GM13977 (cell line): ENCODE measurements around the gene ZNF428.

Experiments used
- DNase-seq: peaks from one replicate; pipeline ENCODE4 v3.0.0; 2012; ENCODE audit warnings: low spot score
- in situ Hi-C: fragments of 300-500 bp; cut with MboI; formaldehyde crosslinking; loops from one replicate; pipeline ENCODE4 v1.12.0; 2022; ENCODE audit warnings: low sequenced_read_pairs, low pct_unique_long_range_greater_than_20kb, mixed read lengths, inconsistent platforms; ENCODE audit not compliant: unreplicated experiment
- TF ChIP-seq, protein P1 (sequence below): IDR thresholded peaks from 2 replicates; pipeline ENCODE4 v1.5.1; 2012; ENCODE audit warnings: mild to moderate bottlenecking, control low read depth; ENCODE audit not compliant: insufficient read depth; ENCODE audit errors: extremely low read depth, missing control alignments

Gene ZNF428

DNA sequence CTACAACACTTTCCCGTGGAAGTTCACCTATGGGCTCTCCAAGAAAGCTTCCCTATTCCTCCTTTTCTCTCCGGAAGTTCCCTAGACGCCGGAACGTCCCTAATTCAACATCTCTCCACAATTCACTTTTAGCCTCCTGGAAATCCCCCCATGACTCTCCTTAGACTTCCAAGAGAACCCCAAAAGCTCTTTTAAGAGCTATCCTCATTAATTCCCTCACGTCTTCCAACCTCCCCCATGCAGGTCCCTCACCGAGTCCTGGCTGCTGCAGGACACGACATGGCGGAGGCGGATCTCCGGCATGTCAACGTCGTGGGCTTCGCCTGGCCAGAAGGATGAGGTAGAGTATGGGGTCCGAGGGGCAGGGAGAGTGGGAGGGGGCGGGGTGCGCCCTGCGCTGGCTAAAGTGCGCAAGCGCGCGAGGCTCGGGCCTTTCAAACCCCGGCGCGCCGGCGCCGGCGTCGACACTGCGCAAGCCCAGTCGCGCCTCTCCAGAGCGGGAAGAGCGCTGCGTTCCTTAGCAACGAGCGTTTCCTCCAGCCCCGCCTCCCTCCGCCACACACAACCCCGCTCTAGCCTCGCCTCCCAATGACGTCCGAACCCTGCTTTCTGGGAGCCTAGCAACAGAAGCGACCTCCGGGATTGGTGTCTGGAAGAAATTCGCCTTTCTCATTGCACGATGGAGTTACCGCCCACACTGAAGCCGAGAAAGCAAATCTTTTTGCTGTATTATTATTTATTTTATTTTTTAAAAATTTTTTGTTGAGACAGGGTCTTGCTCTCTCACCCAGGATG is 44.1 kb downstream of the ZNF428 start, which contains the start of the genes PINLYP and XRCC1:
TSS of gene PINLYP (plus strand) at position 646 of the 795 bp plus-strand sequence. CDS start 1,391 bp downstream, outside the sequence.
TSS of gene XRCC1 (minus strand) at position 372 of the 795 bp plus-strand sequence. CDS start at position 303, 69 bp downstream.
- in situ Hi-C loops: no loop called here
- DNase-seq: peak; percentile 98
- TF ChIP-seq, protein P1, sequence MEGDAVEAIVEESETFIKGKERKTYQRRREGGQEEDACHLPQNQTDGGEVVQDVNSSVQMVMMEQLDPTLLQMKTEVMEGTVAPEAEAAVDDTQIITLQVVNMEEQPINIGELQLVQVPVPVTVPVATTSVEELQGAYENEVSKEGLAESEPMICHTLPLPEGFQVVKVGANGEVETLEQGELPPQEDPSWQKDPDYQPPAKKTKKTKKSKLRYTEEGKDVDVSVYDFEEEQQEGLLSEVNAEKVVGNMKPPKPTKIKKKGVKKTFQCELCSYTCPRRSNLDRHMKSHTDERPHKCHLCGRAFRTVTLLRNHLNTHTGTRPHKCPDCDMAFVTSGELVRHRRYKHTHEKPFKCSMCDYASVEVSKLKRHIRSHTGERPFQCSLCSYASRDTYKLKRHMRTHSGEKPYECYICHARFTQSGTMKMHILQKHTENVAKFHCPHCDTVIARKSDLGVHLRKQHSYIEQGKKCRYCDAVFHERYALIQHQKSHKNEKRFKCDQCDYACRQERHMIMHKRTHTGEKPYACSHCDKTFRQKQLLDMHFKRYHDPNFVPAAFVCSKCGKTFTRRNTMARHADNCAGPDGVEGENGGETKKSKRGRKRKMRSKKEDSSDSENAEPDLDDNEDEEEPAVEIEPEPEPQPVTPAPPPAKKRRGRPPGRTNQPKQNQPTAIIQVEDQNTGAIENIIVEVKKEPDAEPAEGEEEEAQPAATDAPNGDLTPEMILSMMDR: no peak

GRCh38 chr19:43574424-43575155 is 44.8 kb downstream of the ZNF428 start:
- in situ Hi-C loops: no loop called here
- TF ChIP-seq, protein P1: no peak
- no peak for DNase-seq

- DNase-seq: no peak
- TF ChIP-seq, protein P1: no peak
- in situ Hi-C loops: no loop called here
Observed at GRCh38 chr19:43572171-43572588, 47.2 kb downstream of the ZNF428 start.

DNA sequence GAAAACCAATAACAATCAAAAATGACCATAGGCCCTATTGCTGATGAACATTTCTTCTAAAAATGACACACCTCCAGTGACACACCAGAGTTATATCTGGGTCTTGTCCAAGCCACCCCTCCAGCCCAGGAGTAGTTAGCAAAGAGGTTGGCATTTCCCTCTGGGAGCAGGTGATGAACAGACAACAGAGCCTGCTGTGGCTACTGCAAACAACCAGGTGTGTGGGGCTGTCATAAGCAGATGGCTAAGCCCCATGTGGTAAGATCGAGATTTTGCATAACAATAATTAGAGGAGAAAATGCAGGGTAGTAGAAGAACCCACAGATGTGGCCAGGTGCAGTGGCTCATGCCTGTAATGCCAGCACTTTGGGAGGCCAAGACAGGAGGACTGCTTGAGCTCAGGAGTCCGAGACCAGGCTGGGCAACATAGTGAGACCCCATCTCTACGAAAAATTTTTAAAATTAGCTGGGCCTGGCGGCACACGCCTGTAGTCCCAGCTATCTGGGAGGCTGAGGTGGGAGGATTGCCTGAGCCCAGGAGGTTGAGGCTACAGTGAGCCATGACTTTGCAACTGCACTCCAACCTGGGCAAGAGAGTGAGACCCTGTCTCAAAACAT is 49.1 kb downstream of the ZNF428 start:
- DNase-seq: no peak
- in situ Hi-C loops: no loop called here
- TF ChIP-seq, protein P1: no peak

GRCh38 chr19:43569657-43570056 is 49.8 kb downstream of the ZNF428 start:
- TF ChIP-seq, protein P1: no peak
- in situ Hi-C loops: no loop called here
- no peak for DNase-seq

- in situ Hi-C loops: no loop called here
- TF ChIP-seq, protein P1: no peak
- DNase-seq: no peak
Observed at GRCh38 chr19:43564800-43565199, 54.6 kb downstream of the ZNF428 start.
